H1 (cell line): ENCODE data around the gene RAP1GAP. TPM values are rescaled to one million over a fixed set of nuclear protein-coding genes. Genes with fewer than 3 reads are reported as not detected.

ENCODE experiments used
- CTCF ChIA-PET: fragments of 300-600 bp; sonication (Branson Sonifier 250); formaldehyde crosslinking; loops from one replicate; lab custom pipeline; 2021; ENCODE audit not compliant: partially characterized antibody; lab: Charles Lee
- POLR2A ChIA-PET: fragments of 300-600 bp; sonication (Branson Sonifier 250); formaldehyde crosslinking; loops from one replicate; lab custom pipeline; 2021; ENCODE audit warnings: inconsistent platforms; ENCODE audit not compliant: partially characterized antibody; lab: Charles Lee
- DNase-seq, 2 experiments: peaks; one replicate each; pipeline versions ENCODE4 v3.0.0 to v3.0.0-alpha.2; 2010 to 2022; ENCODE audit warnings: low spot score in 2 of 2, low read depth in 1 of 2, mixed read lengths in 1 of 2
- FAIRE-seq: peaks from 2 replicates; lab custom pipeline; 2011; peaks lifted over from hg19 to GRCh38; lab: Jason Lieb, UNC
- H2AFZ ChIP-seq: 2 replicates; pipeline ENCODE4 v1.8.1; 2012; ENCODE audit warnings: low read length, inconsistent platforms
- H2AK5ac ChIP-seq: 2 replicates; pipeline ENCODE4 v1.6.1; 2013; ENCODE audit warnings: low read depth, low read length
- H2BK120ac ChIP-seq: replicated peaks from 2 replicates; pipeline ENCODE3; 2013; ENCODE audit warnings: low read depth, low read length, inconsistent platforms
- H2BK12ac ChIP-seq: 2 replicates; pipeline ENCODE4 v1.6.1; 2013; ENCODE audit warnings: low read depth, low read length
- H2BK15ac ChIP-seq: 2 replicates; pipeline ENCODE4 v1.6.1; 2013; ENCODE audit warnings: low read length
- H2BK20ac ChIP-seq: 2 replicates; pipeline ENCODE4 v1.6.1; 2013; ENCODE audit warnings: low read length
- H2BK5ac ChIP-seq: 2 replicates; pipeline ENCODE4 v1.6.1; 2013; ENCODE audit warnings: low read depth, low read length
- H3K14ac ChIP-seq: 2 replicates; pipeline ENCODE4 v1.6.1; 2013; ENCODE audit warnings: inconsistent platforms; ENCODE audit not compliant: insufficient read length
- H3K18ac ChIP-seq: 2 replicates; pipeline ENCODE4 v1.6.1; 2013; ENCODE audit warnings: low read length; ENCODE audit errors: extremely low read depth
- H3K23ac ChIP-seq: 2 replicates; pipeline ENCODE4 v1.6.1; 2013; ENCODE audit warnings: inconsistent platforms; ENCODE audit not compliant: insufficient read length
- H3K23me2 ChIP-seq: 2 replicates; pipeline ENCODE4 v1.6.1; 2013; ENCODE audit warnings: low read depth, low read length
- H3K27ac ChIP-seq: 2 replicates; pipeline ENCODE4 v1.6.1; 2011; ENCODE audit warnings: low read depth, low read length, inconsistent platforms
- H3K27me3 ChIP-seq, 4 experiments: replicated peaks in 1 of 4; 1 replicate in 1 of 4; 2 replicates in 3 of 4; pipeline versions ENCODE4 v1.6.1 to v1.8.1; 2011 to 2013; ENCODE audit warnings: low read length in 3 of 4, mild to moderate bottlenecking in 3 of 4, inconsistent platforms in 2 of 4, mixed read lengths in 2 of 4, moderate library complexity in 1 of 4; ENCODE audit not compliant: control insufficient read depth in 3 of 4, insufficient read depth in 3 of 4; ENCODE audit errors: extremely low read depth in 1 of 4
- H3K36me3 ChIP-seq, 4 experiments: 2 replicates each; pipeline versions ENCODE4 v1.6.1 to v1.8.1; 2011 to 2013; ENCODE audit warnings: mild to moderate bottlenecking in 4 of 4, low read length in 3 of 4, moderate library complexity in 2 of 4, control low read depth in 1 of 4, inconsistent platforms in 1 of 4; ENCODE audit not compliant: insufficient read depth in 4 of 4, control insufficient read depth in 2 of 4
- H3K4ac ChIP-seq: replicated peaks from 2 replicates; pipeline ENCODE3; 2013; ENCODE audit warnings: low read length, low read depth, mixed read lengths, inconsistent platforms; ENCODE audit not compliant: insufficient read length
- H3K4me1 ChIP-seq, 4 experiments: replicated peaks in 1 of 4; 1 replicate in 1 of 4; 2 replicates in 3 of 4; pipeline versions ENCODE4 v1.6.1 to v1.8.1; 2011 to 2013; ENCODE audit warnings: low read length in 3 of 4, inconsistent platforms in 2 of 4, mixed read lengths in 1 of 4; ENCODE audit not compliant: insufficient read depth in 4 of 4, control insufficient read depth in 3 of 4
- H3K4me2 ChIP-seq, 2 experiments: 2 replicates each; pipeline versions ENCODE4 v1.6.1 to v1.8.1; 2011 to 2013; ENCODE audit warnings: low read depth in 2 of 2, low read length in 2 of 2, control low read depth in 1 of 2, inconsistent platforms in 1 of 2, mild to moderate bottlenecking in 1 of 2; ENCODE audit not compliant: insufficient read depth in 1 of 2
- H3K4me3 ChIP-seq, 4 experiments: fragments of 200-600, 300-600 bp in 1 of 4; sonication (generic), shearing (Covaris generic), sonication (Bioruptor Twin) in 1 of 4; 2 replicates each; pipeline versions ENCODE4 v1.5.1 to v1.8.1; 2011 to 2016; ENCODE audit warnings: low read length in 4 of 4, low read depth in 3 of 4, control low read depth in 2 of 4, inconsistent platforms in 2 of 4, mild to moderate bottlenecking in 2 of 4, mixed read lengths in 1 of 4, moderate library complexity in 1 of 4; ENCODE audit not compliant: insufficient read depth in 2 of 4; ENCODE audit errors: extremely low read depth in 1 of 4
- H3K56ac ChIP-seq: replicated peaks from 2 replicates; pipeline ENCODE3; 2013; ENCODE audit warnings: low read depth, mild to moderate bottlenecking, mixed read lengths, low read length, inconsistent platforms; ENCODE audit not compliant: insufficient read length
- H3K79me1 ChIP-seq: 2 replicates; pipeline ENCODE4 v1.6.1; 2013; ENCODE audit warnings: low read depth, low read length, control low read depth
- H3K79me2 ChIP-seq, 2 experiments: 2 replicates each; pipeline versions ENCODE4 v1.6.1 to v1.8.1; 2012 to 2013; ENCODE audit warnings: low read length in 2 of 2, mild to moderate bottlenecking in 2 of 2, inconsistent platforms in 1 of 2; ENCODE audit not compliant: insufficient read depth in 2 of 2, control insufficient read depth in 1 of 2
- H3K9ac ChIP-seq, 4 experiments: replicated peaks in 1 of 4; 1 replicate in 1 of 4; 2 replicates in 3 of 4; pipeline versions ENCODE4 v1.6.1 to v1.8.1; 2011 to 2013; ENCODE audit warnings: low read depth in 3 of 4, low read length in 3 of 4, control low read depth in 2 of 4, mild to moderate bottlenecking in 2 of 4, moderate library complexity in 2 of 4, inconsistent platforms in 1 of 4; ENCODE audit errors: extremely low read depth in 1 of 4
- H3K9me3 ChIP-seq, 2 experiments: 2 replicates each; pipeline versions ENCODE4 v1.6.1 to v1.8.1; 2012 to 2013; ENCODE audit warnings: mild to moderate bottlenecking in 2 of 2, moderate library complexity in 2 of 2, control low read depth in 1 of 2, inconsistent platforms in 1 of 2, low read depth in 1 of 2, low read length in 1 of 2, mixed read lengths in 1 of 2; ENCODE audit not compliant: insufficient read depth in 2 of 2
- H4K20me1 ChIP-seq, 2 experiments: replicated peaks in 1 of 2; 2 replicates each; pipeline versions ENCODE3 to v1.8.1; 2011 to 2013; ENCODE audit warnings: inconsistent platforms in 2 of 2, low read length in 2 of 2, mild to moderate bottlenecking in 1 of 2; ENCODE audit not compliant: insufficient read depth in 2 of 2, control insufficient read depth in 1 of 2
- H4K5ac ChIP-seq: 2 replicates; pipeline ENCODE4 v1.6.1; 2013; ENCODE audit warnings: low read length, low read depth, mixed read lengths, inconsistent platforms; ENCODE audit not compliant: insufficient read length
- H4K8ac ChIP-seq: 2 replicates; pipeline ENCODE4 v1.8.0; 2013; ENCODE audit warnings: mild to moderate bottlenecking, moderate library complexity, low read length, inconsistent platforms; ENCODE audit not compliant: insufficient read depth; ENCODE audit errors: extremely low read depth
- H4K91ac ChIP-seq: replicated peaks from 2 replicates; pipeline ENCODE3; 2013; ENCODE audit warnings: low read length, mixed read lengths, inconsistent platforms; ENCODE audit not compliant: insufficient read length
- EP300 ChIP-seq, 2 experiments: IDR thresholded peaks; 1 replicate in 1 of 2; 2 replicates in 1 of 2; pipeline ENCODE4 v1.6.1; 2011 to 2012; ENCODE audit warnings: low read depth in 2 of 2, low read length in 2 of 2, mild to moderate bottlenecking in 2 of 2, borderline replicate concordance in 1 of 2, inconsistent platforms in 1 of 2, moderate library complexity in 1 of 2
- HDAC2 ChIP-seq, 2 experiments: fragments of 300-600 bp in 1 of 2; sonication (generic) in 1 of 2; IDR thresholded peaks; 2 replicates each; pipeline ENCODE4 v1.6.1; 2011 to 2012; ENCODE audit warnings: low read depth in 2 of 2, low read length in 2 of 2, mild to moderate bottlenecking in 2 of 2, moderate library complexity in 2 of 2, borderline replicate concordance in 1 of 2, inconsistent platforms in 1 of 2
- RAD21 ChIP-seq, 2 experiments: IDR thresholded peaks in 1 of 2; conservative IDR thresholded peaks in 1 of 2; 2 replicates each; pipeline ENCODE4 v1.6.1; 2011; ENCODE audit warnings: low read depth in 2 of 2, low read length in 2 of 2, improper control_type of control experiment in 1 of 2, inconsistent platforms in 1 of 2, mild to moderate bottlenecking in 1 of 2, moderate library complexity in 1 of 2
- SUZ12 ChIP-seq: fragments of 200-600 bp; sonication (generic); IDR thresholded peaks from 2 replicates; pipeline ENCODE4 v1.6.1; 2012; ENCODE audit warnings: mild to moderate bottlenecking, inconsistent platforms, low read length, moderate library complexity, mixed read lengths
- WGBS, 2 experiments: shearing (Covaris generic) in 1 of 2; methylation state at CpG; one replicate each; pipeline versions ENCODE4 v1.1.6 to v1.1.7; 2013 to 2015; ENCODE audit warnings: low lambda C conversion rate in 2 of 2, mixed read lengths in 2 of 2, inconsistent platforms in 1 of 2, low coverage in 1 of 2, missing lambda C conversion rate in 1 of 2; ENCODE audit not compliant: insufficient replicate concordance in 2 of 2, insufficient coverage in 1 of 2, insufficient read length in 1 of 2; ENCODE audit errors: extremely low coverage in 1 of 2, missing lambda C conversion rate in 1 of 2; 5-methylcytosine and 5-hydroxymethylcytosine counted together
- polyA plus RNA-seq, 7 experiments: library from polyadenylated mRNA; depleted of rRNA in 3 of 7; stranded (reverse) in 5 of 7; unstranded in 2 of 7; fragments of >200 nt in 5 of 7; fragments of 200-250 nt in 2 of 7; gene quantifications; 1 replicate in 5 of 7; 2 replicates in 1 of 7; 4 replicates in 1 of 7; pipeline versions ENCODE4 v1.2.1 to v1.2.3, GENCODE V29; 2011 to 2013; ENCODE audit warnings: missing spikeins in 2 of 7, mixed read lengths in 2 of 7
- total RNA-seq: library from RNA; stranded (reverse); fragmentation: NEBNext Ultra II Directional; extraction: Animal tissue kit (Norgen Biotek cat#: 25700); gene quantifications from 2 replicates; pipeline ENCODE4 v1.2.1, GENCODE V29; 2021
- TF ChIP-seq, protein P1 (sequence below), 3 experiments: IDR thresholded peaks; 1 replicate in 2 of 3; 2 replicates in 1 of 3; pipeline versions ENCODE4 v1.5.1 to v1.6.1; 2011; ENCODE audit warnings: low read length in 3 of 3, mild to moderate bottlenecking in 3 of 3, inconsistent platforms in 2 of 3, low read depth in 1 of 3, moderate library complexity in 1 of 3; ENCODE audit not compliant: insufficient read depth in 1 of 3; ENCODE audit errors: control extremely low read depth in 1 of 3

RAP1GAP gene
- total and polyA plus RNA-seq, 2 of the 8 experiments (the other 6 are each of a cell fraction or from before 2014, with no cell fraction given): 8.4 TPM

DNA sequence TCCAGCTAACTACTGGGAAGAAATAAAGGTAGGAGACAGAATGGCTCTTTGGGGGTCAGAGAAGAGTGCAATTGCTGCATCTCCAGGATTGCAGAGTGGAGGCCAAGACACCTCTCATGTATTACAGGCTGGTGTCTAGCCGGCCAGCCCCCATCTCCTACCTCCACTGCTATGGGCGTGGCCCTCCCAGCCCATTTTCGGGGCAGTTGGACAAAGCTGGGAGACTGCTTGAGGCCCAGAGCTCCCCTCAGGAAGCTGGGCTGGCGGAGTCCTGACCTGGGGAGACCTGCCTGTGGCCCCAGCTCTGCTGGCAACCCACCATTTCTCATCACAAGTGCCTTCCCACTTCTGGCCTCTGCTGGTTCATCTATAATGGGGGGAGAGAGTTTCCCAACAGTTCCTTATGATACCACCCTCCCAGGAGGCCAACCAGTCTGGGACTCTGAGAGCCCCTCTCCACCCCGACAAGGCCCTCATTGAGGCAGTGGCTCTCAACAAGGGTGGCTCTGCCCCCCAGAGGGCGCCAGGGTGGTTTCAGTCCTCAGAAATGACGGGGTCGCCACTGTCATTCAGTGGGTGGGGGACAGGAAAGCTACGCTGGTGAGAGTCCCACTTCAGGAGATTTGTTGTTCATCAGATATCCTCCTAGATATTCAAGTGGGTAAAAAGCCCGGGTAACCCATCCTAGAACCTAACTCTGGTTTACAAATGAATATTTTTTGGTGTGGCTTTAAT is 11.5 kb downstream of the RAP1GAP start:
- DNase-seq: no peak

More for the DNA sequence above, 11.5 kb downstream of the RAP1GAP start:
- Histone ChIP-seq H2BK5ac (no peak overlapping the region), H3K27ac (no peak overlapping the region), H2BK20ac (no peak overlapping the region), H2AFZ (no peak overlapping the region), H3K4me3 (no peak overlapping the region), H3K14ac (no peak overlapping the region), H3K79me1 (no peaks in the 10 kb centered on the region), H4K20me1 (peaks cover 0 to 2% of the 10 kb centered on the region in 2 experiments), H3K9me3 (no peaks in the 10 kb centered on the region), H2BK120ac (no peak overlapping the region), H2BK15ac (no peak overlapping the region), H2BK12ac (no peak overlapping the region), H3K79me2 (no peaks in the 10 kb centered on the region), H3K27me3 (peaks cover 0 to 13% (median 10%) of the 10 kb centered on the region in 4 experiments; a peak in 5 of 7 replicates), H3K4me2 (no peak overlapping the region), H2AK5ac (no peak overlapping the region), H3K23ac (no peak overlapping the region), H4K91ac (no peak overlapping the region), H3K23me2 (peaks cover 3% of the 10 kb centered on the region; the same call in 1 of the 2 replicates), H3K36me3 (no peaks in the 10 kb centered on the region), H3K56ac (no peak overlapping the region), H3K4me1 (peaks cover 0 to 5% (median 0%) of the 10 kb centered on the region in 4 experiments; a peak in 4 of 7 replicates), H4K8ac (no peak overlapping the region), H4K5ac (no peak overlapping the region), H3K9ac (no peak overlapping the region), H3K18ac (no peak overlapping the region), H3K4ac (no peak overlapping the region)
- WGBS, 2 experiments: 68% methylated on average over 10 of the region's 10 CpGs; no CpG with 5 or more reads in 1 of the 2 experiments
- ChIA-PET CTCF (interaction anchor here (0.6 to 3.1 kb wide), 17 partner anchors 10 to 655 kb away, joined by 3 to 13 read pairs (median 4); partner anchors contain the start of gene RAP1GAP), POLR2A (no interaction called here)
- TF ChIP-seq HDAC2 (IDR thresholded peaks at IDR 0.05; ENCODE audit: borderline replicate concordance in 1 of 2, low read depth in 2 of 2, low read length in 2 of 2) (no peak), RAD21 (IDR thresholded peaks at IDR 0.05 in 1 of 2, conservative IDR thresholded peaks at IDR 0.05 in 1 of 2; ENCODE audit: low read depth in 2 of 2, low read length in 2 of 2) (peak; percentile 7 to 28; a peak in 2 of 4 replicates), SUZ12 (no peak), EP300 (IDR thresholded peaks at IDR 0.05; ENCODE audit: borderline replicate concordance in 1 of 2, low read depth in 2 of 2, low read length in 2 of 2) (no peak)
- TF ChIP-seq, protein P1, sequence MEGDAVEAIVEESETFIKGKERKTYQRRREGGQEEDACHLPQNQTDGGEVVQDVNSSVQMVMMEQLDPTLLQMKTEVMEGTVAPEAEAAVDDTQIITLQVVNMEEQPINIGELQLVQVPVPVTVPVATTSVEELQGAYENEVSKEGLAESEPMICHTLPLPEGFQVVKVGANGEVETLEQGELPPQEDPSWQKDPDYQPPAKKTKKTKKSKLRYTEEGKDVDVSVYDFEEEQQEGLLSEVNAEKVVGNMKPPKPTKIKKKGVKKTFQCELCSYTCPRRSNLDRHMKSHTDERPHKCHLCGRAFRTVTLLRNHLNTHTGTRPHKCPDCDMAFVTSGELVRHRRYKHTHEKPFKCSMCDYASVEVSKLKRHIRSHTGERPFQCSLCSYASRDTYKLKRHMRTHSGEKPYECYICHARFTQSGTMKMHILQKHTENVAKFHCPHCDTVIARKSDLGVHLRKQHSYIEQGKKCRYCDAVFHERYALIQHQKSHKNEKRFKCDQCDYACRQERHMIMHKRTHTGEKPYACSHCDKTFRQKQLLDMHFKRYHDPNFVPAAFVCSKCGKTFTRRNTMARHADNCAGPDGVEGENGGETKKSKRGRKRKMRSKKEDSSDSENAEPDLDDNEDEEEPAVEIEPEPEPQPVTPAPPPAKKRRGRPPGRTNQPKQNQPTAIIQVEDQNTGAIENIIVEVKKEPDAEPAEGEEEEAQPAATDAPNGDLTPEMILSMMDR (IDR thresholded peaks at IDR 0.05; ENCODE audit: control extremely low read depth in 1 of 3, insufficient read depth in 1 of 3, low read depth in 1 of 3, low read length in 3 of 3): peak in 1 of 3 experiments; percentile 18; a peak in 1 of 4 replicates
- FAIRE-seq: no peak
